ENCODE results near the gene FAM168A.

The FAM168A gene

GRCh38 chr11:73422886-73423285 is 175.0 kb downstream of the FAM168A start:
- DNase-seq = peak in 1 of 2 donors; percentile 32

- no peak for DNase-seq
These were observed 177.8 kb downstream of the FAM168A start for GRCh38 chr11:73420136-73420535.

GRCh38 chr11:73416786-73417185 is 181.1 kb downstream of the FAM168A start:
- DNase-seq = peak in 1 of 2 donors; percentile 41

- no peak for DNase-seq
These were observed 181.9 kb downstream of the FAM168A start for GRCh38 chr11:73415854-73416615.

- DNase-seq = peak; percentile 89 to 97
These were observed 182.8 kb downstream of the FAM168A start for GRCh38 chr11:73414977-73415651.

- DNase-seq = peak; percentile 90 to 95
These were observed 184.7 kb downstream of the FAM168A start for GRCh38 chr11:73413256-73413655.

GRCh38 chr11:73412308-73412707 is 185.6 kb downstream of the FAM168A start:
- DNase-seq = no peak

- DNase-seq = no peak
These were observed 186.9 kb downstream of the FAM168A start for GRCh38 chr11:73411031-73411430.

GRCh38 chr11:73410627-73411026 is 187.3 kb downstream of the FAM168A start:
- no peak for DNase-seq

- DNase-seq = no peak
These were observed 188.5 kb downstream of the FAM168A start for GRCh38 chr11:73409431-73409830.

- DNase-seq = no peak
These were observed 191.3 kb downstream of the FAM168A start for GRCh38 chr11:73406619-73407018.

GRCh38 chr11:73406131-73406530 is 191.8 kb downstream of the FAM168A start:
- no peak for DNase-seq

GRCh38 chr11:73405146-73405510 is 192.8 kb downstream of the FAM168A start:
- DNase-seq = no peak

GRCh38 chr11:73404506-73405145 is 193.3 kb downstream of the FAM168A start:
- DNase-seq = no peak

- peak; percentile 87 to 93 for DNase-seq
These were observed 193.9 kb downstream of the FAM168A start for GRCh38 chr11:73404048-73404447.

- no peak for DNase-seq
These were observed 194.4 kb downstream of the FAM168A start for GRCh38 chr11:73403541-73403940.

- DNase-seq = no peak
These were observed 195.1 kb downstream of the FAM168A start for GRCh38 chr11:73402834-73403185.

- DNase-seq = no peak
These were observed 195.7 kb downstream of the FAM168A start for GRCh38 chr11:73401924-73402833.

- DNase-seq = no peak
These were observed 196.5 kb downstream of the FAM168A start for GRCh38 chr11:73401217-73401923.

GRCh38 chr11:73400293-73400692 is 197.6 kb downstream of the FAM168A start:
- DNase-seq = no peak

GRCh38 chr11:73399636-73400035 is 198.3 kb downstream of the FAM168A start:
- no peak for DNase-seq

- DNase-seq = no peak
These were observed 198.7 kb downstream of the FAM168A start for GRCh38 chr11:73399159-73399590.
